OCI-LY1 (cell line): ENCODE measurements around the gene IQCB1.

Experiments used
- CTCF ChIP-seq: fragments of 200-600 bp; sonication (generic), shearing (Covaris generic); IDR thresholded peaks from 2 replicates; pipeline ENCODE4 v1.5.1; 2017; ENCODE audit warnings: mild to moderate bottlenecking, antibody characterized with exemption, low read length, moderate library complexity, mixed read lengths
- EZH2 ChIP-seq: fragments of 200-600 bp; sonication (generic), shearing (Covaris generic); IDR thresholded peaks from 2 replicates; pipeline ENCODE4 v1.8.0; 2017; ENCODE audit warnings: borderline replicate concordance, mixed run types, mild to moderate bottlenecking, antibody characterized with exemption, low read length, moderate library complexity, mixed read lengths

- no peak for TF ChIP-seq CTCF
- TF ChIP-seq EZH2: no peak
These were observed 75.2 kb downstream of the IQCB1 start for GRCh38 chr3:121759541-121760202.
